ENCODE data around the gene TRPM3.

Gene TRPM3

DNA sequence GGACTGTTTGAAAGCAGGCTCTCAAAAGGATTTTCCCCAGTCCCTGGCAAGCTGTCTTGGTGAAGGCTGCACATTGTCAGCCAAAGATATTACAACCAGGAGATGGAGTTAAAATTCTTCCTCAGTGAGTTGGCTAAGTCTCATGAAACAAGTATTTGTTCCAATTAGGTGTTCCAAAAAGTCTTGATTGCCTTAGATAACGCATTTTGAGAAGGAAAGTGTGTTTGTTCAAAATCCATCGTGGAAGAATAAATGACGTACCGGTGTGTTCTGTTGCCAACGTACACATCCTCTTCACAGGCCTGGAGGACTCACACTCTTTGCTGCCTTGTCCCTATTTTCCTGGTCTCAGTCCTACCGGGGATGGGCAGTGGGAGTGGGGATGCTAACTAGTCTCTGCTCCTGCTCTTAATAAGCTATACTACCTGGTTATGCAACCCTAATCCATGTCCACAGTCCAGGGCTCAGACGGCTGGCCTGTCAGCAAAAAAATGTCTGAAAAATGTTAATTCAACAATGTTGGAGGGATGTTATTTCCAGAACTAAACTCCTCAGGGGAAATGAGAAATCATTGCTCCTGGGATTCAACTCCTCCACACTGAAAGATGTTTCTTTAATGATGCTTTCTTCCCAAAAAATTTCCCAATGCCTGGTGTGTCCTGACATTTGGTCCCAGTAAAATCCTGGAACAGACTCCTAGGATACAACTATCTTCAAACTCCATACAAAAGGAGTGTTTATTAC is 531.7 kb downstream of the TRPM3 start:
- in situ Hi-C loops (cut with MboI; ENCODE audit: low sequenced_read_pairs): no loop called here

DNA sequence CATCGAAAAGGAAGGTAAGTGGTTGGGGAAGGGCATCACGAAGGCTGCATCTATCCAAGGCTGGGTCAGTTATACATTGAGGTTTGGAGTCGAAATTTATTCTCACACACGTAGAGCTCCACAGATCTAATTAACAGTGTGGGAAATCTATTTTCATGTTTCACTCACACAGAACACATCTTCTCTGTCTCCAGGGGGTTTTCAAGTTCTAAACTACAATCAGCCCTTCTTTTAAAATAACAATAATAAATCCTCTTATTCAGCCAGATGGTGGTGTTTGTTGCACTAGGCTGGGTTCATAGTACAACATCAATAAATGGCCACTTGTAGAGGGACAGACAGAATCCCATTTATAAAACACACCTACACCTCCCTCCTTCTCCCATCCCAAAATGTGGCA is 532.4 kb downstream of the TRPM3 start:
- in situ Hi-C loops (cut with MboI; ENCODE audit: low sequenced_read_pairs): no loop called here

- in situ Hi-C loops (cut with MboI; ENCODE audit: low sequenced_read_pairs): no loop called here
Measured at GRCh38 chr9:70588381-70588780, 533.0 kb downstream of the TRPM3 start.

DNA sequence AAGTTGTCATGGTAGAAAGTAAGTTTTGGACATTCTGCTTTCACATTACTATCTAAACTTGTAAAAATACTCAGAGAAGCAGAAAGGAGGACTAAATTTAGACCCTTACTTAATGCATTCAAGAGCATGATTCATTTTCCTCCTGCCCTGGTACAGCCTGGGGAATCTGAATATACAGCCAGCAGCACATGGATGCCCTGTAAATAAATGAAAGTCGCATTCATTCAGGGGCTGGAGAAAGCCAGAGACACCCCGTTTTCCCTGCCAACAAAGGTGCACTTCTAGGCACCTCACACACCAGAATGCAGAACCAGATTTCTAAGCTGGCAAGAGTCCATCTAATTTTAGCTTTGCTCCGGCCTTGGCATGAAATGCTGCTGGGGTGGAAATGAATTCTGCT is 534.2 kb downstream of the TRPM3 start:
- in situ Hi-C loops (cut with MboI; ENCODE audit: low sequenced_read_pairs): no loop called here

GRCh38 chr9:70586476-70586875 is 534.9 kb downstream of the TRPM3 start:
- in situ Hi-C loops (cut with MboI; ENCODE audit: low sequenced_read_pairs): no loop called here

DNA sequence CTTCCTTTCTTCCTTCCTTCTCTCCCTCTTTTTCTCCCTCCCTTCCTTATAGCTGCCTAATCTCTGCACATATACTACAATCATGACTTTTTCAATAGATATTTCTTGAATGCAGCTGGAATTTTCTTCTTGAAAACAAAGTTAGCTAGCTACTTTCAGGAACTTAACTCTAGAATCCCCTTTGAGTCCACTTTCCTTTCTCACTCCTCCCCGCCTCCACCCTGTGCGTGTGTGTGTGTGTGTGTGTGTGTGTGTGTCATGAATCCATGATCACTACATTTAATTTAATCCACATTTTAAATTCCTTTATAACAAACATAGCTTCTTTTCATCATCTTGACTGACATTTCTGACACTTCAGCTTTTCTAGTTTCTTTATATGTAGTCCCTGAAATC is 539.5 kb downstream of the TRPM3 start:
- in situ Hi-C loops (cut with MboI; ENCODE audit: low sequenced_read_pairs): no loop called here

DNA sequence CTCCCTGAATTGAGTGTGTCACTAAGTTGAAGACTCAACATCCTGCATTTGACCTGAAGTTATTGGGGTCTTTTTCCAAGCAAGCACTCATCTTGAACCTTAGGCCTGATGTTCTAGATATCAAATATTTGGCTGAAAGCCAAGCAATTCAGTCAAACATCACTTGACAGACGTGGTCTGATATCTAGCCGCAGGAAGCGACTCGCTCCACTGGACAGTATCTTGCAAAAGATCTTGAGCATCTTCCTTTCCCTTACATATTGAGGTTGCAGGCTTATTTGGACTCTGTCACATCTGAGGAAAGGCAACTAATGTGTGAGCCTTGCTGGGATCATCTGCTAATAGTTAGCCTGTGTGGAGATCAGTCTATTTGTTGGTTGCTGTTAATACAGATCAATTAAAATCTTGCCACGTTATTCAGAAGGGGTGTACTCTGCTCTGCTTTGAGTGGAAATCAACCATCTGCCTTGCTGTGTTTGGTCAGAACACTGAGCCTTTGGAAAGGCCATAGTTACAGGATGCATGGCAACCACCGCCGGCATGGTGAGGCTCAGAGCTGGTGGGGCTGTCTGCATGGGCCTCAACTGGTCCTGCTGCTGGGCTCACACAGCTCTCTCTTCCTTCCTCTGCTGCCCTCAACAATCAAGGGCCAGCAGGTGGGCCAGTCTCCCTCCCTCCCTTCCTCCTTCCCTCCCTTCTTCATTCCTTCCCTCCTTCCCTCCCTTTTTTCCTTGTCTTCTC is 540.0 kb downstream of the TRPM3 start:
- in situ Hi-C loops (cut with MboI; ENCODE audit: low sequenced_read_pairs): no loop called here

DNA sequence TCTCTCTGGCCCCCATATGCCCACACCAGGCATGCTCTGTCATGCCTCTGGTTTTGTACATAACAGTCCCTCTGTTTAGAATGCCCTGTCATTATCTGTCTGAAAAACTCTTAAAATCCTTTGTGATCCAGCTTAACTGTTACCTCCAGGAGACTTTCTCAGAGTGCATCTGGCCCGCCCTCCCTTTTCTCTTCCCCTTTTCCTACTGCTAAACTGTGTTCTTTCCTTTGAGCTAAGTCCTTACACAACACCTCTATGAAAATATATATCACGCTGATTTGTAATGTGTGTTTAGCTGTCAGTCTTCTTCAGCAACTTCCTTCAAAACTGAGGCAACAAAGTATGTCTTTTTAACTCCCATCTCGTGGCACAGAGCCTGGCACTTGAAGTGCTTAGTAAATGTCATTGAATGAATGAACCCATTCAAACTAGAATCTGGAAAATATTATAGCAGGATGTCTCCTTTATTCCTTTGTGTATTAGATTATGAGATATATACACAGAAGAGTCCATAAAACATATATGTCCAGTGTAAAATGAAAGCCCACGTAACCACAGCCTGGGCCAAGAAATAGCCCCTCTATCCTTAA is 540.7 kb downstream of the TRPM3 start:
- in situ Hi-C loops (cut with MboI; ENCODE audit: low sequenced_read_pairs): no loop called here

- in situ Hi-C loops (cut with MboI; ENCODE audit: low sequenced_read_pairs): no loop called here
Measured at GRCh38 chr9:70579686-70580085, 541.7 kb downstream of the TRPM3 start.

GRCh38 chr9:70578720-70579119 is 542.7 kb downstream of the TRPM3 start:
- in situ Hi-C loops (cut with MboI; ENCODE audit: low sequenced_read_pairs): no loop called here

DNA sequence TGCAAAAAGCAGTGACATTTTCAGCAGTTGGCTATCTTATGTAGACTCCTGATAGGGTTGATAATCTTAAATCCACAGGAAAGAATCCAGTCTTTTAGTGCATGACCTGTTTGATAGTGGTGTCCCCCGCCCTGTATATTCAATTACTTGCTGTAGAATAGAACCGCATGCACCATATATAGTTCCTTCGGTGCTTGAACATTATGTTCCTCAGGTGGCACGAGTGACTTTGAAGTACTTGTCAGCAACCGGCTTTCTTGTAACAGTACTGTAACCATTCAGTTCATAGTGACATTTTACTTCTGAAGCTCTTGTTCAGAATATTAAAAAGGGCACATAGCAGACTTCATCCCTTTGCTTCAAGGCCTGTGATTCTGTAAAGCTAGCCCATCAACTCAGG is 543.8 kb downstream of the TRPM3 start:
- in situ Hi-C loops (cut with MboI; ENCODE audit: low sequenced_read_pairs): no loop called here

GRCh38 chr9:70576116-70576515 is 545.3 kb downstream of the TRPM3 start:
- in situ Hi-C loops (cut with MboI; ENCODE audit: low sequenced_read_pairs): no loop called here

DNA sequence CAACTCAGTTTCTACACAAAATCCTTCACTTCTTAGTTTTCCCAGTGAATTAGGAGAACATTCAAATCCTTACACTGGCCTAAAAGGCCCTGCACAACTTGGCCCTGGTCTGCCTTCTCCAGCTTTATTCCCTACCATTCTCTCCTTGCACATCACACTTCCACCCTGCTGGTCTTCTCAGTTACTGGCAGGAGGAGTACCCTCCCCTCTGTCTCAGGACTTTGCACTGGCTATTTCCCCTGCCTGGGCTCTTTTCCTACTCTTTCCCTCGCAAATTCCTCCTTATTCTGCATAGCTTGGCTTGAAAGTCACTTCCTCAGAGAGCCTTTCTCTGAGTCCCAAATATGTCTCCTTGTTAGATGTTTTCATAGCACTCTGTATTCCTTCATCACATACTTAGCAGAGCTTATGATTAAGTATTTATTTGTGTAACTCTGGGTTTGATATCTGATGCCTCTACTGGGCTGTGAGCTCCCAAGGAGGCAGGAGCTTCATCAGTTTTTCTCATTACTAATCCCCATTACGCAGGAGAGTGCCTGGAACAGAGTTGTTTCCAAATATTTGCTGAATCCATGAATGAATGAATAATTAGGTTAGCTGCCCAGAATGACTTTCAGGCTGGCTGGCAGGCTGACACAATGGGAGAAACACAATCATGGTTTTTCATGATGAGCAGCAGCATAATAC is 547.1 kb downstream of the TRPM3 start:
- in situ Hi-C loops (cut with MboI; ENCODE audit: low sequenced_read_pairs): no loop called here

DNA sequence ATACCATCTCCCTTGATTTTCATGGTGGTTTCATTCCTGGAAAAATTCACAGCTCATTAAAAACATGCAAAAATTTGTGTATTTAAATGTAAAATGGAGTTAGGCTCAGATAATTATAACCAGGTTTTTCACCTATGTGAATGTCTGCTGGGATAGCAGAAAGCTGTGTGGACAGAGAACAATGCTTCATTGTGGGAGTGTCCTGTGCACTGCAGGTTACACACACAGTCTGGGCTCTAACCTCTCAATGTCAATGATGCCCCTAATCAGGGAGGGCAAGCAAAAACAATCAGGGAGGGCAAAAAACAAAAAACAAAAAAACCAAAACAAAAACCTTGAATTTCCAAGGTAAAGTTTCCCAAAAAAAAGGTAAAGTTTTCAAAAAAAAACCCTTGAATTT is 548.1 kb downstream of the TRPM3 start:
- in situ Hi-C loops (cut with MboI; ENCODE audit: low sequenced_read_pairs): no loop called here

GRCh38 chr9:70571258-70571657 is 550.2 kb downstream of the TRPM3 start:
- in situ Hi-C loops (cut with MboI; ENCODE audit: low sequenced_read_pairs): no loop called here

DNA sequence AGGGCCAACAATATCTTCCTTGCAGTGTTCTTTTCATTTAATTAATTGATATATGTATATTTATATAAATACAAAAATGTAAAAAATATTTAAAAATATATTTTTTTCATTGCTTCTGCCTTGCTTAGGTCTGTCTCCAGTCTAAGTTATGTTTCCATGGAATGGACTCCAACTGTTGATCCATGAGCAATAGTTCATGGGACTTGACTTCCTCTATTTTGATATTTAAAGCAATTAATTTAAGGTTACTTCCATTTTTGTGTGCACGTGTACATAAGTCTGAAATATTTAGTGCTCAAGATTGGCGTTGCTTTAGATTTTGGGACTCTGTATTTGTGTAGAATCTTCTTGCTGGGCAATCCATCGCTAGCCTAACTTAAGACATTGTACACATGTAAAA is 551.6 kb downstream of the TRPM3 start:
- in situ Hi-C loops (cut with MboI; ENCODE audit: low sequenced_read_pairs): no loop called here

GRCh38 chr9:70569070-70569772 is 552.2 kb downstream of the TRPM3 start:
- in situ Hi-C loops (cut with MboI; ENCODE audit: low sequenced_read_pairs): no loop called here

- in situ Hi-C loops (cut with MboI; ENCODE audit: low sequenced_read_pairs): no loop called here
Measured at GRCh38 chr9:70567511-70567910, 553.9 kb downstream of the TRPM3 start.

DNA sequence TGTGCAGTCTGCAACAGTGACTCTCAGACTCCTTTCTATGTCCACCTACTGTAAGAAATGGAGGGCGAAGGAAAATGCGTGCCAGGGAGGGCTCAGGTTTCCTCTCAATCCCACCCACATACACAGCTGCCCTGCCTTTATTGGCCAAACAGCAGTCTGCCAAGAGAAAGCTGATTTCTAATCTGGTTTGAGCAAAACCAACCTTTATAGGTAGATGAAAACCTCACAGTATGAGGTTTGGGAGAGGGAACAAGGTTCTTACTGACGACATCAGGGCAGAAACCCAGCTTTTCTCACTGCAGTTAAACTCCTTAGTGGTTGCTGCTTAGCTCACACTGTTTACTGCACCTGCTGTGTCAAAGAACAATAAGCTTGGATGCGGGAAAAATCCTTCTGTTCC is 554.7 kb downstream of the TRPM3 start:
- in situ Hi-C loops (cut with MboI; ENCODE audit: low sequenced_read_pairs): no loop called here

GRCh38 chr9:70566066-70566465 is 555.4 kb downstream of the TRPM3 start:
- in situ Hi-C loops (cut with MboI; ENCODE audit: low sequenced_read_pairs): no loop called here

Measured in hTERT RPE-1 (cell line).